Astrocyte of the spinal cord (primary cell): ENCODE results near the gene NMT1.

Experiments
- DNase-seq: peaks from one replicate; pipeline ENCODE4 v3.0.0; 2011; ENCODE audit warnings: low read depth, low spot score
- H3K4me3 ChIP-seq: 2 replicates; pipeline ENCODE4 v1.5.1; 2011; ENCODE audit warnings: low read depth, mild to moderate bottlenecking, low read length, moderate library complexity
- in situ Hi-C: cut with HindIII; loops from 2 replicates; pipeline ENCODE4 v1.10.0; 2017; ENCODE audit warnings: low sequenced_read_pairs
- TF ChIP-seq, protein P1 (sequence below): IDR thresholded peaks from 2 replicates; pipeline ENCODE4 v1.5.1; 2012; ENCODE audit warnings: low read depth, mild to moderate bottlenecking, low read length, inconsistent platforms

Gene NMT1

DNA sequence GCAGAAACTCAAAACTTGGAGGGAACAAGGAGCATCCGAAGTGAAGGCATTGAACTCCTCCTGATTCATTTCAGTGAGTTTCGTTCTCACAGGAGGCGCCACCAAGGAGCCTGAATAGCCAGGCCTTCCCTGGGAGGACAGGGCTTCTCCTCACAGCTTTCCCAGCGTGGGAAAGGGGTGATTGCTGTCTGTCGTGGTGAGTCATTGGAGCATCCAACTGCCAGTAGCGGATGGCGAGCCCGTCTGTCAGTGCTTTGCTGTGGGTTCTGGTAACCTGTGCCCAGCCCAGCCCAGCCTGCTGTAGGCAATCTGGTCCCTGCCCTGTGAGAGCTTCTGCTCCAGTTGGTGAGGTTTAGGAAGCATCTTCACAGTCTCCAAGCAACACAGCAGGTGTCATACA lies 42.9 kb downstream of the NMT1 start:
- H3K4me3 ChIP-seq = no peak overlapping the region
- in situ Hi-C loops = no loop called here
- TF ChIP-seq, protein P1, sequence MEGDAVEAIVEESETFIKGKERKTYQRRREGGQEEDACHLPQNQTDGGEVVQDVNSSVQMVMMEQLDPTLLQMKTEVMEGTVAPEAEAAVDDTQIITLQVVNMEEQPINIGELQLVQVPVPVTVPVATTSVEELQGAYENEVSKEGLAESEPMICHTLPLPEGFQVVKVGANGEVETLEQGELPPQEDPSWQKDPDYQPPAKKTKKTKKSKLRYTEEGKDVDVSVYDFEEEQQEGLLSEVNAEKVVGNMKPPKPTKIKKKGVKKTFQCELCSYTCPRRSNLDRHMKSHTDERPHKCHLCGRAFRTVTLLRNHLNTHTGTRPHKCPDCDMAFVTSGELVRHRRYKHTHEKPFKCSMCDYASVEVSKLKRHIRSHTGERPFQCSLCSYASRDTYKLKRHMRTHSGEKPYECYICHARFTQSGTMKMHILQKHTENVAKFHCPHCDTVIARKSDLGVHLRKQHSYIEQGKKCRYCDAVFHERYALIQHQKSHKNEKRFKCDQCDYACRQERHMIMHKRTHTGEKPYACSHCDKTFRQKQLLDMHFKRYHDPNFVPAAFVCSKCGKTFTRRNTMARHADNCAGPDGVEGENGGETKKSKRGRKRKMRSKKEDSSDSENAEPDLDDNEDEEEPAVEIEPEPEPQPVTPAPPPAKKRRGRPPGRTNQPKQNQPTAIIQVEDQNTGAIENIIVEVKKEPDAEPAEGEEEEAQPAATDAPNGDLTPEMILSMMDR = no peak
- DNase-seq = no peak

DNA sequence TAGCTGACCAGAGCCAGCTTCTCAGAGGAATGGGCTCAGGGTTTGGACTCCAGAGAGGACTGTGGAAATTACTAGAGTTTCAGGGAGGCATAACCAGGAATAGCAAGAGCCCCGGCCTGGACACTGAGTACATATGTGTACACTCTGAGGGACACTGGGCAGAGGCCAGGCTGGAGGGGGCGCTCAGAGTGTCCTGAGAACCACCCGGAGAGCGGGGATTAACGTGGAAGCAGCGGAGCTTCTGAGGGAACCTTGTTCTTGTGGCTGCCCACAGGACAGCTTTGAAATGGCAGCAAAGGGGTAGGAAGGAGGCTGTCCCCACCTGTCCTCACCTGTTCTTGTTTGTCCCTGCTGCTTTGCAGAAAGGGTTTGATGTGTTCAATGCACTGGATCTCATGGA lies 43.4 kb downstream of the NMT1 start:
- DNase-seq = no peak
- in situ Hi-C loops = no loop called here
- TF ChIP-seq, protein P1 = no peak
- no peak overlapping the region for H3K4me3 ChIP-seq

DNA sequence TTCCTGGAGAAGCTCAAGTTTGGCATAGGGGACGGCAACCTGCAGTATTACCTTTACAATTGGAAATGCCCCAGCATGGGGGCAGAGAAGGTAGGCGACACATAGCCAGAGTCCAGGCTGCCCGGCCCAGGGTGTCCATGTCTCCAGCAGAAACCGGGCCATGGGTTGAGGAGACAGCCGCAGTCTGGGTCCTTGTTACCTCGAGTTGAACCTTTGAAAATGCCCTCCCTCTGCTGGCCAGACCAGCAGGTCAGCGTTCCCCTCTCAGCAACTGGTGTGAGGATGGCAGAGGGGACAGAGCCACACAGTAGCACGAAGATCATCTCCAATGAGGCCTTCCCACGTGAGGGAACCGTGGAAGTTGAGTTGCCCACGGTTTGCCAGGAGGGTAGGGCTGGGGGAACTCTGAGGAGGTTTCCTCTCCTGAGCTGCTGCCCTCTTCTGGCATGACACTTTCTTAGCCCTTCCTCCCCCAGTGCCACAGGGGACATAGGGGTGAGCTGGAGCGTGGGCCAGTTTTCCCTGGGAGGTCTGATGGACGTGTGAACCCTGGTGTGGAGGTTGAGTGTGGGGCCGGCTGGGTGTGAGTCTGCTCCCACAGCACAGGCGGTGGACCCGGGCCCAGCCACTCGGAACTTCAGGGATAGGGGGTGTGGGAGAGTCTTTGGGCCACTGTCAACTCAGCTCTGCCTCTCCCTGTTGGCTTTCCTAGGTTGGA lies 43.9 kb downstream of the NMT1 start:
- TF ChIP-seq, protein P1 = no peak
- DNase-seq = no peak
- no peak overlapping the region for H3K4me3 ChIP-seq
- in situ Hi-C loops = no loop called here

DNA sequence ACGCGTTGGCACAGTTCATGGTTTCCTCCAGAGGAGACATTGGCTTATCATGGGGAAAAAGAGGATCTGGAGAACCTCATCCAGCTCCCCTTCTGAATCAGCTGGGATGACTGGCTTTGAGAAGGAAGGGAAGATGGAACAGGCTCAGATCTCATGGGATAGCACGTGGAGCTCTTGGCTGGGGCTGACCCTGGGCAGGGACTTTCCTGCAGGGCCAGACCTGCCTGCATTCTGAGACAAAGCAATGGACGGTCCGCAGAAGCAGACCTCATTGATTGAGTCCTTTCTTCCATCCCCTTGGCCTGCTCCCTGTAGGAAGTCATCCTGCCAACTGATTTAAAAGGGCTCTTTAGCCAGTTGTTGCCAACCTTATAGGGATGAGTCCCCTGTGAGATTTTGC lies 45.0 kb downstream of the NMT1 start:
- in situ Hi-C loops = no loop called here
- no peak overlapping the region for H3K4me3 ChIP-seq
- no peak for DNase-seq
- TF ChIP-seq, protein P1 = no peak

DNA sequence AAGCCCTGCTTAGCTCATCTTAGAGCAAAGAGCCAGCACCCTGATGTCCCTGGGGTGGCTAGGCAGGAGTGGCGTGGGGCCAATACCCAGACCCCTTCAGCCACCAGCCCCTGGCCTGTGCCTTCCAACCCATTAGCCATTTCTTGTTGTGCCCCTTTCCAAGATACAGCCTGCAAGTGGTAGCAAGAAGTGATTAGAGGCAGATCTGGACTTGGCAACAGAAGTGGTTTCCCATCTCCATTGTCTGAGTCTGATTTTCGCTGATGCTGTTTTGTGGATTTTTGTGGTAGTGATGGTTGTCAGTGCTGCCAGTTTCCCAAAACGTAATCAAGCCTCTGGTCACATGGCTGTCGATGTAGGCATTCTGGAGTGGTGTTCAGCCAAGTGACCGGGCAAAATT lies 45.5 kb downstream of the NMT1 start:
- no peak overlapping the region for H3K4me3 ChIP-seq
- DNase-seq = no peak
- TF ChIP-seq, protein P1 = no peak
- in situ Hi-C loops = no loop called here

DNA sequence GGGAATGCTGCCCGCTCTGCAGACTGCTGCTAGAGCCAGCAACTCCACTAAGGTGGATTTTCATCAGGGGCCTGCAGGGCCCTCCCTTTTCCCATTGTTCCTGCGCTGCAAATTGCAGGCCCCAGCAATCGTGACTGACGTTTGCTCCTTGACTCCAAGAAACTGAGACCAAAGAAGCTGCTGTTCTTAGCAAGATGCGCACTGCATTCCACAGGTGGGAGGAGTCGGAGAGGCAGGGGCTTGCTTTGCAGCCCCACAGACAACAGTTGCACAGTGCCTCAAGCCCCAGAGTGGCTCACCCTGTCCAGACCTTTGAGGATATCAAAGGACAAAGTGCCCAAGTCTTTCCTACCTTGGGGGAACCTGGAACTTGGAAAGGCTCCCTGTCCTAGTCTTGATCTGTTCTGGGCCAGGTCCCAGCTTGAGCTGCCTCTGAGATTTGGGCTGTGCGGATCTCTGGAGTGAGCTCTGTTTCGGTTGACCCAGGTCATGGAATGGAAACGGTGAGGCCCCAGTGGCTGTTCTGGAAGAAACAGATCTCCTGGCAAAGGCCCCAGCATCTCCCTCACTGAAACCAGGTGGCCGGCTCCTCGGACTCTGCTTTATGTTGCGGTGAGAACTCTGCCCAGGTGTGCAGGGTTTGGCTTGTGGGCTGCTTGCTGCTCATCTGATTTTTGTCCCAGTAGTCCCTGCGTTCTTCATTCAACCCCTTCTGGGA lies 46.3 kb downstream of the NMT1 start:
- in situ Hi-C loops = no loop called here
- H3K4me3 ChIP-seq = no peak overlapping the region
- DNase-seq = no peak
- TF ChIP-seq, protein P1 = no peak
